ENCODE measurements around the gene GGT5.
"Not testable (repeated sequence)": the region's sequence is repeated elsewhere in the genome, so short reads cannot be mapped to it uniquely, and the experiment has no call there.

The GGT5 gene

GRCh38 chr22:24203856-24204255 is 41.0 kb downstream of the GGT5 start:
- DNase-seq (ENCODE audit: low read depth), result not testable (repeated sequence)

- no peak for DNase-seq (ENCODE audit: low read depth)
These were observed 42.9 kb downstream of the GGT5 start for GRCh38 chr22:24201681-24202614.

GRCh38 chr22:24200619-24201212 is 44.2 kb downstream of the GGT5 start:
- DNase-seq (ENCODE audit: low read depth), result peak; percentile 68

- DNase-seq (ENCODE audit: low read depth), result no peak
These were observed 46.2 kb downstream of the GGT5 start for GRCh38 chr22:24198682-24199052.

- DNase-seq (ENCODE audit: low read depth), result no peak
These were observed 53.0 kb downstream of the GGT5 start for GRCh38 chr22:24191893-24192292.

GRCh38 chr22:24191381-24191841 is 53.5 kb downstream of the GGT5 start:
- no peak for DNase-seq (ENCODE audit: low read depth)

GRCh38 chr22:24190596-24191208 is 54.2 kb downstream of the GGT5 start:
- no peak for DNase-seq (ENCODE audit: low read depth)

- DNase-seq (ENCODE audit: low read depth), result no peak
These were observed 54.7 kb downstream of the GGT5 start for GRCh38 chr22:24190159-24190540.

GRCh38 chr22:24189249-24190158 is 55.4 kb downstream of the GGT5 start:
- no peak for DNase-seq (ENCODE audit: low read depth)

- DNase-seq (ENCODE audit: low read depth), result no peak
These were observed 56.1 kb downstream of the GGT5 start for GRCh38 chr22:24188705-24189248.

- DNase-seq (ENCODE audit: low read depth), result no peak
These were observed 56.9 kb downstream of the GGT5 start for GRCh38 chr22:24187731-24188644.

- DNase-seq (ENCODE audit: low read depth), result no peak
These were observed 57.8 kb downstream of the GGT5 start for GRCh38 chr22:24186892-24187670.

GRCh38 chr22:24186352-24186740 is 58.5 kb downstream of the GGT5 start:
- DNase-seq (ENCODE audit: low read depth), result no peak

- no peak for DNase-seq (ENCODE audit: low read depth)
These were observed 59.2 kb downstream of the GGT5 start for GRCh38 chr22:24185501-24186351.

GRCh38 chr22:24185001-24185500 is 59.8 kb downstream of the GGT5 start:
- DNase-seq (ENCODE audit: low read depth), result no peak

GRCh38 chr22:24184057-24184798 is 60.7 kb downstream of the GGT5 start:
- no peak for DNase-seq (ENCODE audit: low read depth)

GRCh38 chr22:24183321-24184031 is 61.4 kb downstream of the GGT5 start:
- DNase-seq (ENCODE audit: low read depth), result no peak

All from non-pigmented ciliary epithelial cell (primary cell).